ENCODE measurements around the gene IL19.

DNA sequence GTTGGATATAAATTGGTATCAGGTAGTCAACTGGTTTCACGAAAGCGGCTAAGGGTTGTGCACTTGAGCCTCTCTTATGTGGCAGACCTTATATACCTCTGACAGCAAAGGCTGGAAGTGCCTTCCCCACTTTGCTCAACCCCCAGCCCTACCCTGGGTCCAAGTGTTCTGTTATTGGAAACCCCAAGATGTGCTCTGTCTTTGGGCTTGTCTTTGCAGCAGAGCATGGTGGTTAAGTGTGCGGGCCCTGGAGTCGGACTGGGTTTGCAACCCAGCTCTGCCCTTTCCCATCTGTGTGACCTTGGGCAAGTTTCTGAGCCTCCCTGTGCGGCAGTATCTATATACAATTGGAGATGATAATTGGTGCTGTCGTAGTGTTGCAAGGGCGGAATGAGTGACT, 12.9 kb downstream of the IL19 start:
- TF ChIP-seq CTCF (conservative IDR thresholded peaks at IDR 0.05; ENCODE audit: low read length): no peak
- TF ChIP-seq EZH2phosphoT487 (IDR thresholded peaks at IDR 0.05; ENCODE audit: borderline replicate concordance): no peak

Data from Loucy (cell line).